ENCODE measurements around the gene WDFY4.

The WDFY4 gene

GRCh38 chr10:48978318-48978717, 293.6 kb downstream of the WDFY4 start:
- Histone ChIP-seq H3K27me3 (ENCODE audit: insufficient read depth, low read length, poor library complexity, severe bottlenecking) (no peaks in the 10 kb centered on the region), H3K79me2 (ENCODE audit: insufficient read depth, low read length) (no peaks in the 10 kb centered on the region), H2AFZ (ENCODE audit: low read length) (no peak overlapping the region), H3K4me3 (ENCODE audit: low read length, poor library complexity, severe bottlenecking) (no peak overlapping the region), H3K9me2 (replicated peaks; ENCODE audit: low read depth, low read length) (no peaks in the 10 kb centered on the region), H3K4me1 (ENCODE audit: insufficient read depth, low read length, poor library complexity, severe bottlenecking) (no peaks in the 10 kb centered on the region), H4K20me1 (ENCODE audit: insufficient read depth, low read length, poor library complexity, severe bottlenecking) (no peaks in the 10 kb centered on the region), H3K4me2 (ENCODE audit: low read depth, low read length, poor library complexity, severe bottlenecking) (no peak overlapping the region), H3K9me3 (ENCODE audit: insufficient read depth, low read depth, low read length) (no peaks in the 10 kb centered on the region), H3F3A (ENCODE audit: low read depth) (no peaks in the 10 kb centered on the region), H3K9ac (ENCODE audit: low read depth, low read length, poor library complexity, severe bottlenecking) (no peak overlapping the region), H3K36me3 (ENCODE audit: insufficient read depth, low read length) (no peaks in the 10 kb centered on the region)
- TF ChIP-seq EZH2phosphoT487 (IDR thresholded peaks at IDR 0.05; ENCODE audit: borderline replicate concordance) = no peak
- TF ChIP-seq, protein P1, sequence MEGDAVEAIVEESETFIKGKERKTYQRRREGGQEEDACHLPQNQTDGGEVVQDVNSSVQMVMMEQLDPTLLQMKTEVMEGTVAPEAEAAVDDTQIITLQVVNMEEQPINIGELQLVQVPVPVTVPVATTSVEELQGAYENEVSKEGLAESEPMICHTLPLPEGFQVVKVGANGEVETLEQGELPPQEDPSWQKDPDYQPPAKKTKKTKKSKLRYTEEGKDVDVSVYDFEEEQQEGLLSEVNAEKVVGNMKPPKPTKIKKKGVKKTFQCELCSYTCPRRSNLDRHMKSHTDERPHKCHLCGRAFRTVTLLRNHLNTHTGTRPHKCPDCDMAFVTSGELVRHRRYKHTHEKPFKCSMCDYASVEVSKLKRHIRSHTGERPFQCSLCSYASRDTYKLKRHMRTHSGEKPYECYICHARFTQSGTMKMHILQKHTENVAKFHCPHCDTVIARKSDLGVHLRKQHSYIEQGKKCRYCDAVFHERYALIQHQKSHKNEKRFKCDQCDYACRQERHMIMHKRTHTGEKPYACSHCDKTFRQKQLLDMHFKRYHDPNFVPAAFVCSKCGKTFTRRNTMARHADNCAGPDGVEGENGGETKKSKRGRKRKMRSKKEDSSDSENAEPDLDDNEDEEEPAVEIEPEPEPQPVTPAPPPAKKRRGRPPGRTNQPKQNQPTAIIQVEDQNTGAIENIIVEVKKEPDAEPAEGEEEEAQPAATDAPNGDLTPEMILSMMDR (conservative IDR thresholded peaks at IDR 0.05; ENCODE audit: low read length) = no peak

DNA sequence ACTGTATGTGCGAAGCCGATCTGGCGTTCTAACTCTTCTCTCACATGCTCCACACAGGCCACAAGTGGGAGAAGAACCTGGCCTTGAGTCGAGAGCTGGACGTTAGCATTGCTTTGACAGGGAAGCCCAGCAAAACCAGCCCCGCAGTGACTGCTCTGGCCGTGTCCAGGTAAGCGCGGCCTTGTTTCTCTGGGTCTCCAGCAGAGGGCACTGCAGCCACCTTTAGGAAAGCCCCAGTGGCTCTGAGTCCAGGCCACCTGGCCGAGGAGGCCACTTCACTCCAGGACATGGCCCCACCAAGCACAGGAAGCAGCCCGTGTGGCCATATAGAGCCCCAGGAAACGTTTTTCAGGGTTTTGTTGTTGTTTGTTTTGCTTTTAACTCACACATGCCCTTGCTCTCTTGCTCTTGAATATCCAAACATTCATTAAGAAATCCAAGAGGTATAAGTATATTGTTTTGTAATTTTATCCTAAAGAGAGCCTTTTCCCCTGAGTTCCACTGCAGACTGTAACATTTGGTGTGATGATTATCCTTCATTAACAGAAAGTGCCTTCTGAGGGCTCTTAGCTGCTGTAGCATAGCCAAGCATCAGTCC, 296.7 kb downstream of the WDFY4 start:
- H4K20me1 ChIP-seq (ENCODE audit: insufficient read depth, low read length, poor library complexity, severe bottlenecking) = no peaks in the 10 kb centered on the region
- H3K79me2 ChIP-seq (ENCODE audit: insufficient read depth, low read length) = no peaks in the 10 kb centered on the region
- H3K27me3 ChIP-seq (ENCODE audit: insufficient read depth, low read length, poor library complexity, severe bottlenecking) = no peaks in the 10 kb centered on the region
- peak overlapping the region; percentile 61; the same call in 1 of the 2 replicates for H2AFZ ChIP-seq (ENCODE audit: low read length)
- H3K4me2 ChIP-seq (ENCODE audit: low read depth, low read length, poor library complexity, severe bottlenecking) = no peak overlapping the region
- H3K9ac ChIP-seq (ENCODE audit: low read depth, low read length, poor library complexity, severe bottlenecking) = no peak overlapping the region
- no peaks in the 10 kb centered on the region for H3F3A ChIP-seq (ENCODE audit: low read depth)
- TF ChIP-seq EZH2phosphoT487 (IDR thresholded peaks at IDR 0.05; ENCODE audit: borderline replicate concordance) = no peak
- TF ChIP-seq, protein P1 (conservative IDR thresholded peaks at IDR 0.05; ENCODE audit: low read length) = peak; percentile 94
- H3K36me3 ChIP-seq (ENCODE audit: insufficient read depth, low read length) = no peaks in the 10 kb centered on the region
- H3K9me2 ChIP-seq (replicated peaks; ENCODE audit: low read depth, low read length) = no peaks in the 10 kb centered on the region
- H3K4me3 ChIP-seq (ENCODE audit: low read length, poor library complexity, severe bottlenecking) = no peak overlapping the region
- H3K9me3 ChIP-seq (ENCODE audit: insufficient read depth, low read depth, low read length) = no peaks in the 10 kb centered on the region
- H3K4me1 ChIP-seq (ENCODE audit: insufficient read depth, low read length, poor library complexity, severe bottlenecking) = no peaks in the 10 kb centered on the region

GRCh38 chr10:48982584-48982983, 297.9 kb downstream of the WDFY4 start:
- H3K36me3 ChIP-seq (ENCODE audit: insufficient read depth, low read length) = no peaks in the 10 kb centered on the region
- H3F3A ChIP-seq (ENCODE audit: low read depth) = no peaks in the 10 kb centered on the region
- no peak overlapping the region for H3K4me3 ChIP-seq (ENCODE audit: low read length, poor library complexity, severe bottlenecking)
- H3K4me2 ChIP-seq (ENCODE audit: low read depth, low read length, poor library complexity, severe bottlenecking) = no peak overlapping the region
- H3K79me2 ChIP-seq (ENCODE audit: insufficient read depth, low read length) = no peaks in the 10 kb centered on the region
- no peaks in the 10 kb centered on the region for H3K4me1 ChIP-seq (ENCODE audit: insufficient read depth, low read length, poor library complexity, severe bottlenecking)
- H3K9me2 ChIP-seq (replicated peaks; ENCODE audit: low read depth, low read length) = no peaks in the 10 kb centered on the region
- no peaks in the 10 kb centered on the region for H3K9me3 ChIP-seq (ENCODE audit: insufficient read depth, low read depth, low read length)
- no peak overlapping the region for H2AFZ ChIP-seq (ENCODE audit: low read length)
- TF ChIP-seq, protein P1 (conservative IDR thresholded peaks at IDR 0.05; ENCODE audit: low read length) = no peak
- no peak for TF ChIP-seq EZH2phosphoT487 (IDR thresholded peaks at IDR 0.05; ENCODE audit: borderline replicate concordance)
- no peaks in the 10 kb centered on the region for H3K27me3 ChIP-seq (ENCODE audit: insufficient read depth, low read length, poor library complexity, severe bottlenecking)
- H3K9ac ChIP-seq (ENCODE audit: low read depth, low read length, poor library complexity, severe bottlenecking) = no peak overlapping the region
- no peaks in the 10 kb centered on the region for H4K20me1 ChIP-seq (ENCODE audit: insufficient read depth, low read length, poor library complexity, severe bottlenecking)
